Measurements from ENCODE around the gene F10.

F10 gene

DNA sequence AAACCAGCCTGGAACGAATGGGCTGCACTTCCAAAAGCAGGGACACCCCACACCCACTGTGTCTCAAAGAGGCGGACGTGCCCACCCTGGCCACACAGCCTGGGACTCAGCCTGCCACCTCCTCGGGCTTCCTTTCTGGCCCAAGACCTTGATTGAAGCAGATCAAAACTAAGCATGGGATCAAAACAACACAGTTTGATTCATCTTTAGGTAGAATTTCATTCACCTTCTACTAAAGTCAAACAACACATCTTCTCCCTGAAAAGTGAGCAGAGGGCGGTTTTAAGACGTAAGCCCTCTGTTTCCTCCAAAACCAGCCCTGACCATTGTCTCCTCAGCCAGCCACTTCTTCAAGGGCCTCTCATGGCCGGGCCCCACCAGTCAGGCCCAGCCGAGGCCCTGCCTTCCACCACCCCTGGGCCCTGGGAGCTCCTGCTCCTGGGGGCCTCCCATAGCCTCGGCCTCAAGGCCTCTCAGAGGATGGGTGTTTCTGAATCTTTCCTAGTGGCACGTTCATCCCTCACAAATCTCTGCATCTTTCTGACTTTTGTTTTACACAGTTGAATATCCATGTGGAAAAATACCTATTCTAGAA is 6.3 kb upstream of the F10 start:
- no peak overlapping the region for H3K9ac ChIP-seq (ENCODE audit: low read depth, low read length)
- H3K9me3 ChIP-seq (ENCODE audit: insufficient read depth, low read depth, low read length), result no peaks in the 10 kb centered on the region
- H3K27me3 ChIP-seq (ENCODE audit: insufficient read depth, low read length), result peaks cover 24% of the 10 kb centered on the region
- no peak overlapping the region for H3K4me3 ChIP-seq (ENCODE audit: low read length)
- no peaks in the 10 kb centered on the region for H3K36me3 ChIP-seq (ENCODE audit: insufficient read depth, low read depth, low read length)
- H3K27ac ChIP-seq (ENCODE audit: low read length), result no peak overlapping the region
- no peaks in the 10 kb centered on the region; the same call in 1 of the 2 replicates for H3K4me1 ChIP-seq (ENCODE audit: insufficient read depth, low read length)

DNA sequence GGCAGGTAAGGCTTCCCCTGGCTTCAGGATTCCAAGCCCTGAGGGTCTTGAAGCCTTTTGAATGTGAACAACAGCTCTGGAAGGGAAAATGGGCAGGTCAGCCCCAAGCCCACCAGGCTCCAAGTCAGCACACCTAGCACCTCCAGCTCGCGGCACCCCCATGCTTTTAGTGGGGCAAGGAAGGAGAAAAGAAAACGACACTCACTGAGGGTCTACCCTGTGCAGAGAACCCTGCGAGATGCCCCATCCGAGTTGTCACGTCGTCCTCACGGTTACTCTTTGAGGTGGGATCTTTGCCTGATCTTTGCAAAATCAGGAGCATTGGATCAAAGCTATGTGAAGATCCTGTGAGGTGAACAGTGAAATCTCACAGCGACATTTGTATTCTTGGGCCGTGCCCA is 5.7 kb upstream of the F10 start:
- Histone ChIP-seq H3K27me3 (ENCODE audit: insufficient read depth, low read length) (peaks cover 20% of the 10 kb centered on the region), H3K4me1 (ENCODE audit: insufficient read depth, low read length) (no peaks in the 10 kb centered on the region; the same call in 1 of the 2 replicates), H3K4me3 (ENCODE audit: low read length) (no peak overlapping the region), H3K9me3 (ENCODE audit: insufficient read depth, low read depth, low read length) (no peaks in the 10 kb centered on the region), H3K36me3 (ENCODE audit: insufficient read depth, low read depth, low read length) (no peaks in the 10 kb centered on the region), H3K9ac (ENCODE audit: low read depth, low read length) (no peak overlapping the region), H3K27ac (ENCODE audit: low read length) (no peak overlapping the region)

DNA sequence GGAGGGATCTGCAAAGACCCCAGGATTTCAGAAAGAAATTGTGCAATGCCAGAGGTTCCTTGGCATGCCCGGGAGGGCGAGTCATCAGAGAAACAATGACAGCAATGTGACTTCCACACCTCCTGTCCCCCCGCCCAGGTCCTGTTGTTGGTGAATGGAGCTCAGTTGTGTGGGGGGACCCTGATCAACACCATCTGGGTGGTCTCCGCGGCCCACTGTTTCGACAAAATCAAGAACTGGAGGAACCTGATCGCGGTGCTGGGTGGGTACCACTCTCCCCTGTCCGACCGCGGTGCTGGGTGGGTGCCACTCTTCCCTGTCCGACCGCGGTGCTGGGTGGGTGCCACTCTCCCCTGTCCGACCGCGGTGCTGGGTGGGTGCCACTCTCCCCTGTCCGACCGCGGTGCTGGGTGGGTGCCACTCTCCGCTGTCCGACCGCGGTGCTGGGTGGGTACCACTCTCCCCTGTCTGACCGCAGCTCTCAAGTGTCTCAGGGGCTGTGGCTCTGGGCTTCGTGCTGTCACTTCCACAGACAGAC is 5.2 kb upstream of the F10 start:
- Histone ChIP-seq H3K9ac (ENCODE audit: low read depth, low read length) (no peak overlapping the region), H3K9me3 (ENCODE audit: insufficient read depth, low read depth, low read length) (no peaks in the 10 kb centered on the region), H3K4me1 (ENCODE audit: insufficient read depth, low read length) (no peaks in the 10 kb centered on the region; the same call in 1 of the 2 replicates), H3K27ac (ENCODE audit: low read length) (no peak overlapping the region), H3K4me3 (ENCODE audit: low read length) (no peak overlapping the region), H3K36me3 (ENCODE audit: insufficient read depth, low read depth, low read length) (no peaks in the 10 kb centered on the region), H3K27me3 (ENCODE audit: insufficient read depth, low read length) (peaks cover 15% of the 10 kb centered on the region; the same call in 1 of the 2 replicates)

DNA sequence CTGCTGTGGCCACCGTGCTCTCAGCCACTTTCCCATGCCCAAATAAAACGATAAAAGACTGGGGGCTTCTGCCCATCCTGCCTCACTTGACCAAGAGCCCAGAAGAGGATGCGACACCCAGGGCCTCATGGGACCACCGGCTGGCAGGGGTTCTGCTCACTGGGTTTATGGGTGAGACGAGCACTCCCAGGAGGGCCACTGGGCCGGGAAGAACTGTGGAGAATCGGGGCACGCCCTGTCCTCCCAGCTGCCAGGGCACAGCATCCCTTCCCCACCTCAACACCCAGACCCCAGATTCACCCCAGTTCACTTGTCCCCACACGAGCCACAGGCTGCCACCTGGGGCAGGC is 4.7 kb upstream of the F10 start:
- Histone ChIP-seq H3K36me3 (ENCODE audit: insufficient read depth, low read depth, low read length) (no peaks in the 10 kb centered on the region), H3K4me3 (ENCODE audit: low read length) (no peak overlapping the region), H3K9ac (ENCODE audit: low read depth, low read length) (no peak overlapping the region), H3K27ac (ENCODE audit: low read length) (no peak overlapping the region), H3K9me3 (ENCODE audit: insufficient read depth, low read depth, low read length) (no peaks in the 10 kb centered on the region), H3K4me1 (ENCODE audit: insufficient read depth, low read length) (no peaks in the 10 kb centered on the region; the same call in none of the 2 replicates), H3K27me3 (ENCODE audit: insufficient read depth, low read length) (peaks cover 10% of the 10 kb centered on the region; the same call in 1 of the 2 replicates)

DNA sequence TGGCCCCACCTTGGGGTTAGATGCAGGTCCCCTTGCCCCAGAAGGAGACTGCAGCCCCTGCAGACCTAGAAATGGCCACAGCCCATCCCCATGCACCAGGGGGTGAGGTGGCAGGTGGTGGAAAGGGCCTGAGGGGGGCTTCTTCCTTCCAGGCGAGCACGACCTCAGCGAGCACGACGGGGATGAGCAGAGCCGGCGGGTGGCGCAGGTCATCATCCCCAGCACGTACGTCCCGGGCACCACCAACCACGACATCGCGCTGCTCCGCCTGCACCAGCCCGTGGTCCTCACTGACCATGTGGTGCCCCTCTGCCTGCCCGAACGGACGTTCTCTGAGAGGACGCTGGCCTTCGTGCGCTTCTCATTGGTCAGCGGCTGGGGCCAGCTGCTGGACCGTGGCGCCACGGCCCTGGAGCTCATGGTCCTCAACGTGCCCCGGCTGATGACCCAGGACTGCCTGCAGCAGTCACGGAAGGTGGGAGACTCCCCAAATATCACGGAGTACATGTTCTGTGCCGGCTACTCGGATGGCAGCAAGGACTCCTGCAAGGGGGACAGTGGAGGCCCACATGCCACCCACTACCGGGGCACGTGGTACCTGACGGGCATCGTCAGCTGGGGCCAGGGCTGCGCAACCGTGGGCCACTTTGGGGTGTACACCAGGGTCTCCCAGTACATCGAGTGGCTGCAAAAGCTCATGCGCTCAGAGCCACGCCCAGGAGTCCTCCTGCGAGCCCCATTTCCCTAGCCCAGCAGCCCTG is 4.2 kb upstream of the F10 start:
- H3K27me3 ChIP-seq (ENCODE audit: insufficient read depth, low read length), result peaks cover 4% of the 10 kb centered on the region; the same call in 1 of the 2 replicates

DNA sequence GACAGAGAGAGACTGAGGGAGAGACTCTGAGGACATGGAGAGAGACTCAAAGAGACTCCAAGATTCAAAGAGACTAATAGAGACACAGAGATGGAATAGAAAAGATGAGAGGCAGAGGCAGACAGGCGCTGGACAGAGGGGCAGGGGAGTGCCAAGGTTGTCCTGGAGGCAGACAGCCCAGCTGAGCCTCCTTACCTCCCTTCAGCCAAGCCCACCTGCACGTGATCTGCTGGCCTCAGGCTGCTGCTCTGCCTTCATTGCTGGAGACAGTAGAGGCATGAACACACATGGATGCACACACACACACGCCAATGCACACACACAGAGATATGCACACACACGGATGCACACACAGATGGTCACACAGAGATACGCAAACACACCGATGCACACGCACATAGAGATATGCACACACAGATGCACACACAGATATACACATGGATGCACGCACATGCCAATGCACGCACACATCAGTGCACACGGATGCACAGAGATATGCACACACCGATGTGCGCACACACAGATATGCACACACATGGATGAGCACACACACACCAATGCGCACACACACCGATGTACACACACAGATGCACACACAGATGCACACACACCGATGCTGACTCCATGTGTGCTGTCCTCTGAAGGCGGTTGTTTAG is 3.3 kb upstream of the F10 start:
- Histone ChIP-seq H3K4me1 (ENCODE audit: insufficient read depth, low read length) (no peaks in the 10 kb centered on the region; the same call in none of the 2 replicates), H3K9me3 (ENCODE audit: insufficient read depth, low read depth, low read length) (no peaks in the 10 kb centered on the region), H3K9ac (ENCODE audit: low read depth, low read length) (no peak overlapping the region), H3K27ac (ENCODE audit: low read length) (no peak overlapping the region), H3K36me3 (ENCODE audit: insufficient read depth, low read depth, low read length) (no peaks in the 10 kb centered on the region), H3K4me3 (ENCODE audit: low read length) (no peak overlapping the region), H3K27me3 (ENCODE audit: insufficient read depth, low read length) (no peaks in the 10 kb centered on the region)

More for the DNA sequence above, 4.2 kb upstream of the F10 start:
- Histone ChIP-seq H3K9ac (ENCODE audit: low read depth, low read length) (no peak overlapping the region), H3K4me1 (ENCODE audit: insufficient read depth, low read length) (no peaks in the 10 kb centered on the region; the same call in none of the 2 replicates), H3K4me3 (ENCODE audit: low read length) (no peak overlapping the region), H3K27ac (ENCODE audit: low read length) (no peak overlapping the region), H3K36me3 (ENCODE audit: insufficient read depth, low read depth, low read length) (no peaks in the 10 kb centered on the region), H3K9me3 (ENCODE audit: insufficient read depth, low read depth, low read length) (no peaks in the 10 kb centered on the region)

DNA sequence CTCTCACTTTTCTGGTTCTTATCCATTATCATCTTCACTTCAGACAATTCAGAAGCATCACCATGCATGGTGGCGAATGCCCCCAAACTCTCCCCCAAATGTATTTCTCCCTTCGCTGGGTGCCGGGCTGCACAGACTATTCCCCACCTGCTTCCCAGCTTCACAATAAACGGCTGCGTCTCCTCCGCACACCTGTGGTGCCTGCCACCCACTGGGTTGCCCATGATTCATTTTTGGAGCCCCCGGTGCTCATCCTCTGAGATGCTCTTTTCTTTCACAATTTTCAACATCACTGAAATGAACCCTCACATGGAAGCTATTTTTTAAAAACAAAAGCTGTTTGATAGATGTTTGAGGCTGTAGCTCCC is 2.8 kb upstream of the F10 start:
- Histone ChIP-seq H3K27me3 (ENCODE audit: insufficient read depth, low read length) (no peaks in the 10 kb centered on the region), H3K36me3 (ENCODE audit: insufficient read depth, low read depth, low read length) (no peaks in the 10 kb centered on the region), H3K4me1 (ENCODE audit: insufficient read depth, low read length) (no peaks in the 10 kb centered on the region; the same call in none of the 2 replicates), H3K9ac (ENCODE audit: low read depth, low read length) (no peak overlapping the region), H3K4me3 (ENCODE audit: low read length) (no peak overlapping the region), H3K9me3 (ENCODE audit: insufficient read depth, low read depth, low read length) (no peaks in the 10 kb centered on the region), H3K27ac (ENCODE audit: low read length) (no peak overlapping the region)

DNA sequence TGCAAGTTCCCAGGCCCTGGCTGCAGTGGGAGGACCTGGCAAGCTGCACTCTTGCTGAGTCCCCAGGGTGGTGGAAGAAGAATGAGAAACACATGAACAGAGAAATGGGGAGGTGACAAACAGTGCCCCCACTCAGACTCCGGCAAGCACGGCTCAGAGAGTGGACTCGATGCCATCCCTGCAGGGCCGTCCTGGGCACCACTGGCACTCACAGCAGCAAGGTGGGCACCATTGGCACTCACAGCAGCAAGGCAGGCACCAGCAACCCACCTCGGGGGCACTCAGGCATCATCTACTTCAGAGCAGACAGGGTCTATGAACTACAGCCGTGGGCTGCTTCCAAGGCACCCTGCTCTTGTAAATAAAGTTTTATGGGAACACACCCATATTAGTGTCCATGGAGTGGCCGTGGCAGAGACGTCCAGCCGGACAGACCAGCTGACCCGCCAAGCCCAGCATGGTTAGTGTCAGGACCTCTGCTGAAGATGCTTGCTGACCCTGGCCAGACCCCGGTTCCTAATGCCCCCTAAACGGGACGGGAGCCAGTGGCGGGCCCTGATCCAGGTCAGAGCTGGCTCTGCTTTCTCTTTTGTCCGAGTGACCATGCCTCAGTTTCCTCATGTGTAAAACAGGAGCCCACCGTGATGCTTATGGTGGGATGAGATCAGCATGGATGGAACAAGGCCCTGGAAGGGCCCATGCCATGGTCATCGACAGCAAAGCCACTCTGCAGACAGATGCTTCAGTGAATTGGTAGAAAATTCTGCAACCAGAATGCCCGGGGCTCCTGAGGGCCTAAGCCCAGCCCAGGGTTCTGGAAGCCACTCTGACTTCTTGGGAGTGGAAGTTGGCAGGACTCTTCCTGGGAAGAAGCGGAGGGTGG is 2.1 kb upstream of the F10 start:
- H3K4me1 ChIP-seq (ENCODE audit: insufficient read depth, low read length), result no peaks in the 10 kb centered on the region; the same call in none of the 2 replicates
- H3K4me3 ChIP-seq (ENCODE audit: low read length), result no peak overlapping the region
- H3K36me3 ChIP-seq (ENCODE audit: insufficient read depth, low read depth, low read length), result no peaks in the 10 kb centered on the region
- no peaks in the 10 kb centered on the region for H3K9me3 ChIP-seq (ENCODE audit: insufficient read depth, low read depth, low read length)
- H3K27ac ChIP-seq (ENCODE audit: low read length), result no peak overlapping the region
- H3K27me3 ChIP-seq (ENCODE audit: insufficient read depth, low read length), result no peaks in the 10 kb centered on the region
- no peak overlapping the region for H3K9ac ChIP-seq (ENCODE audit: low read depth, low read length)

DNA sequence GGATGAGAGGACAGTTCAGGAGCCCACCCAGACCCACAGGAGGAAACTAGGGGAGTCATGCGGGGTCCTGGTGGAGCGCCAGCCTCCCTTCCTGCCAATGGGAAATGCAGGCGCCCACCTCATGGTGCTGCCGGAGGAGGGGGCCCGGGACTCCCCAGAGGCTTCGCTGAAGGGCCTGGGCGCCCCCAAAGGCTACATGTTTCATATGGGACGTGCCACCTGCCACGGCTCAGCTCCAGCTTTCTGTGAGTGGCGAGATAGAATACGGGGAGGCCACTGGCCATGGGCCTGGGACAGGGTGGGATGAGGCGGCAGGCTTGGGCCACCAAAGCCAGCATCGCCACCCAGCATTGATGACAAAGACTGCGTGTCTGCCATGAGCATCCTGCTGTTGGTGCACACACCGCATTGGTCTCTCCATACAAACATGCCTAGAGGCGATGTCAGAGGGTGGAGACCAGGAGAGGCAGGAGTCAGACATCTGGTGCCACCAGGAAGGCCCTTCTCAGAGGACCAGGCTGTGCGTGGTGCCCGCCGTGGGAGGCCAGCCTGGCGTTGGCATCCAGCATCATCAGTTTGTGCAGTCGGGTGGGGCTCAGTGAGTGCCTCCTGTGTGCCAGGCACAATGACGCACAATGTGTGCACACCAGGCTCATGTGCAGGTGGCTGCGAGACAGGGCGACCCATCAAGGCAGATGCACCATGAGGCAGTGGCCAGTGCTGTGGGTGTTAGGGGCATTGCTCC is 1.2 kb upstream of the F10 start:
- H3K9ac ChIP-seq (ENCODE audit: low read depth, low read length), result no peak overlapping the region
- H3K36me3 ChIP-seq (ENCODE audit: insufficient read depth, low read depth, low read length), result no peaks in the 10 kb centered on the region
- no peaks in the 10 kb centered on the region for H3K27me3 ChIP-seq (ENCODE audit: insufficient read depth, low read length)
- no peak overlapping the region for H3K4me3 ChIP-seq (ENCODE audit: low read length)
- no peaks in the 10 kb centered on the region; the same call in none of the 2 replicates for H3K4me1 ChIP-seq (ENCODE audit: insufficient read depth, low read length)
- H3K9me3 ChIP-seq (ENCODE audit: insufficient read depth, low read depth, low read length), result no peaks in the 10 kb centered on the region
- no peak overlapping the region for H3K27ac ChIP-seq (ENCODE audit: low read length)

DNA sequence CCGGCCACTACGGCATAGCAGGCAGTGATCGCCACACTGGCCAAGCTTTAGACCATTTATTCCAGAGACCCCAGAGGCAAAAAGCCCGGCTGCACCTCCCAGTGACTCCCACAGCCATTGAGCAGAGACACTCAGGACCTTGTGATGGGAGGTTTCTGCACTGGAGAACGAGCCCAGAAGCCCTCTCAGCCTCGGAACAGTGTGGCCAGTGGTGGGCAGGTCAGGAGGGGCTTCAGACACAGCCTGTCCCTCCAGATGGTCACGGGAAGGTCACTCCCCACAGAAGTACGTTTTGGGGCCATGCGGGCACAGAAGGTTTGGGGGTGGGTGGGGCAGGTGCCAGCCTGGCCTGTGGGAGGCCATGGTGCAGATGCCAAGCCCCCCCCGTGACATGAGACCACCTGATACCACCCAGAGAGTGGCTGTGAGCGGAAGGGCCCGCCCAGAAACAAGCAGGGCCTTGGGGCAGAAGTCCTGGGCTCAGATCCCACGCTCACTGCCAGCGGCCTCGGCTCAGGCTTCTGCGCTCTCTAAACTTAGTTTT is 599 bp upstream of the F10 start:
- no peak overlapping the region for H3K4me3 ChIP-seq (ENCODE audit: low read length)
- no peak overlapping the region for H3K27ac ChIP-seq (ENCODE audit: low read length)
- H3K9ac ChIP-seq (ENCODE audit: low read depth, low read length), result no peak overlapping the region

More for the DNA sequence above, 599 bp upstream of the F10 start:
- H3K9me3 ChIP-seq (ENCODE audit: insufficient read depth, low read depth, low read length), result no peaks in the 10 kb centered on the region
- H3K4me1 ChIP-seq (ENCODE audit: insufficient read depth, low read length), result no peaks in the 10 kb centered on the region; the same call in none of the 2 replicates
- no peaks in the 10 kb centered on the region for H3K36me3 ChIP-seq (ENCODE audit: insufficient read depth, low read depth, low read length)
- no peaks in the 10 kb centered on the region for H3K27me3 ChIP-seq (ENCODE audit: insufficient read depth, low read length)
